BJ (cell line): ENCODE measurements around the gene ARID1A. TPM values are rescaled to one million over a fixed set of nuclear protein-coding genes. Genes with fewer than 3 reads are reported as not detected.

Experiments used
- CTCF ChIA-PET: fragments of 350-600 bp; formaldehyde crosslinking; extraction: SDS; loops from one replicate; lab custom pipeline; 2021; ENCODE audit warnings: antibody characterized with exemption, inconsistent platforms; lab: Yijun Ruan, JAX
- POLR2A ChIA-PET: fragments of 300-600 bp; sonication (Branson Sonifier 250); formaldehyde crosslinking; extraction: SDS; loops from one replicate; lab custom pipeline; 2021; ENCODE audit warnings: antibody characterized with exemption; lab: Charles Lee
- DNase-seq: peaks from one replicate; pipeline ENCODE4 v3.0.0-alpha.2; 2011; ENCODE audit warnings: low read depth
- H3K27me3 ChIP-seq: 2 replicates; pipeline ENCODE4 v1.6.0; 2011; ENCODE audit warnings: low read length; ENCODE audit not compliant: control insufficient read depth, insufficient read depth
- H3K36me3 ChIP-seq: 2 replicates; pipeline ENCODE4 v1.5.1; 2011; ENCODE audit warnings: low read length; ENCODE audit not compliant: control insufficient read depth, insufficient read depth
- H3K4me3 ChIP-seq: 2 replicates; pipeline ENCODE4 v1.5.1; 2011; ENCODE audit warnings: low read depth, mild to moderate bottlenecking, control low read depth, low read length
- polyA plus RNA-seq: library from polyadenylated mRNA; depleted of rRNA; stranded (reverse); fragments of >200 nt; gene quantifications from 2 replicates; pipeline ENCODE4 v1.2.3, GENCODE V29; 2011
- TF ChIP-seq, protein P1 (sequence below): IDR thresholded peaks from 2 replicates; pipeline ENCODE4 v1.5.1; 2011; ENCODE audit warnings: low read depth, mild to moderate bottlenecking, control low read depth, inconsistent platforms, low read length, moderate library complexity; ENCODE audit not compliant: insufficient read depth

ARID1A gene
- polyA plus RNA-seq, 1 experiment, result 16.0 TPM

DNA sequence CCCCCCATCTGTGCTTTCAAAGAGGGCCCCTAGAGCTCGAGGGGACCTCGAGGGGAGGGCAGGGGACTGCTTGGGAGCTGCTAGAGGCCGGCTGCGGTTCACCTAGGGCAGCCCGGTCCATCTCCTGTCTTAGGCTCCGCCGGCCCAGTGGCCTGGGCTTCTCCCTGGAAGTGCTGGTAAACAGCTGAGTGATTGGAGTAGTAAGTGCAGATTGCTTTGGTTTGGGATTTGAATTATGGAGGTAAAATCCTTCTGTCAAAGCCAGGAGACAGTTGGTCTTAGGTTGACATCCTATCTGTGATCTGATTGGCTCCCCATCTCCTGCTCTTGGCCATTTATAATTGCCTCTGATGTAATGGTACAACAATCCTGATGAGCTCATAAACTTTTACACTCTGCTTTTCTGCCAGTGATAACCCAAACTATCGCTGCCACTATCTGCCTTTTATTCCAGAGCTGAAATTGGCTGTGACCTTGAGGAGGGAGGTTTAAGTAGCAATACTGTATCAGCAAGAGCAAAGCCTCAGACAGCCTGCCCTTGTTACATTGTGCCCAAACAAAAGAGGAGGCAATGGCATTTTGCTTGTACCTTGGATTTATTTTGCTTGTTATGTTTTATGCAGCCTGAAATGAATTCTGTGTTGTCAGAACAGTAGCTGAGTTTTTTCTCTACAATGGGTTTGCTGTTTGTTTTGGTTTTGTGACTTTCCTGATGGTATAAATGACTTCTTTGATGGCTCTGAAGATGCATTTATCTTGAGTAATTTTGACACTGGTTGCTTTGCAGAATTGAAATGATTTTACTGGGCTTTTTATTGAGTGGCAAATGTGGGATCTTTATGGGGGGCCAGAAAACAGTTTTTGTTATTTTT, 2.4 kb downstream of the ARID1A start:
- TF ChIP-seq, protein P1, sequence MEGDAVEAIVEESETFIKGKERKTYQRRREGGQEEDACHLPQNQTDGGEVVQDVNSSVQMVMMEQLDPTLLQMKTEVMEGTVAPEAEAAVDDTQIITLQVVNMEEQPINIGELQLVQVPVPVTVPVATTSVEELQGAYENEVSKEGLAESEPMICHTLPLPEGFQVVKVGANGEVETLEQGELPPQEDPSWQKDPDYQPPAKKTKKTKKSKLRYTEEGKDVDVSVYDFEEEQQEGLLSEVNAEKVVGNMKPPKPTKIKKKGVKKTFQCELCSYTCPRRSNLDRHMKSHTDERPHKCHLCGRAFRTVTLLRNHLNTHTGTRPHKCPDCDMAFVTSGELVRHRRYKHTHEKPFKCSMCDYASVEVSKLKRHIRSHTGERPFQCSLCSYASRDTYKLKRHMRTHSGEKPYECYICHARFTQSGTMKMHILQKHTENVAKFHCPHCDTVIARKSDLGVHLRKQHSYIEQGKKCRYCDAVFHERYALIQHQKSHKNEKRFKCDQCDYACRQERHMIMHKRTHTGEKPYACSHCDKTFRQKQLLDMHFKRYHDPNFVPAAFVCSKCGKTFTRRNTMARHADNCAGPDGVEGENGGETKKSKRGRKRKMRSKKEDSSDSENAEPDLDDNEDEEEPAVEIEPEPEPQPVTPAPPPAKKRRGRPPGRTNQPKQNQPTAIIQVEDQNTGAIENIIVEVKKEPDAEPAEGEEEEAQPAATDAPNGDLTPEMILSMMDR, result no peak
- ChIA-PET CTCF (interaction anchor here (1.2 to 3.2 kb wide), 6 partner anchors 30 to 96 kb away, joined by 3 to 15 read pairs (median 4); no protein-coding TSS in a partner anchor), POLR2A (interaction anchor here (0.9 to 1.2 kb wide), 4 partner anchors 25 to 91 kb away, joined by 3 to 5 read pairs (median 4); no protein-coding TSS in a partner anchor)
- H3K36me3 ChIP-seq, result no peaks in the 10 kb centered on the region
- no peaks in the 10 kb centered on the region for H3K27me3 ChIP-seq
- DNase-seq, result peak; percentile 93
- peak overlapping the region; percentile 67 for H3K4me3 ChIP-seq

GRCh38 chr1:26700711-26701110, 4.9 kb downstream of the ARID1A start:
- Histone ChIP-seq H3K27me3 (no peaks in the 10 kb centered on the region), H3K4me3 (no peak overlapping the region), H3K36me3 (no peaks in the 10 kb centered on the region)
- TF ChIP-seq, protein P1, result no peak
- no peak for DNase-seq
- POLR2A ChIA-PET, result interaction anchor here (0.6 kb wide), 1 partner anchor 1736 kb away, joined by 4 read pairs; no protein-coding TSS in a partner anchor
- CTCF ChIA-PET, result interaction anchor here (1.5 to 2.5 kb wide), 2 partner anchors 8 to 89 kb away, joined by 5 to 12 read pairs; no protein-coding TSS in a partner anchor

GRCh38 chr1:26701266-26701994, 5.6 kb downstream of the ARID1A start:
- ChIA-PET CTCF (interaction anchor here (0.9 to 2.5 kb wide), 4 partner anchors 9 to 88 kb away, joined by 3 to 12 read pairs (median 5); no protein-coding TSS in a partner anchor), POLR2A (no interaction called here)
- Histone ChIP-seq H3K27me3 (no peaks in the 10 kb centered on the region), H3K4me3 (no peak overlapping the region), H3K36me3 (no peaks in the 10 kb centered on the region)
- no peak for DNase-seq
- TF ChIP-seq, protein P1, result no peak

GRCh38 chr1:26701995-26702679, 6.3 kb downstream of the ARID1A start:
- no peak for DNase-seq
- no peaks in the 10 kb centered on the region for H3K36me3 ChIP-seq
- H3K27me3 ChIP-seq, result no peaks in the 10 kb centered on the region
- ChIA-PET POLR2A (no interaction called here), CTCF (interaction anchor here (0.9 to 2.5 kb wide), 3 partner anchors 21 to 88 kb away, joined by 3 to 12 read pairs (median 5); no protein-coding TSS in a partner anchor)
- H3K4me3 ChIP-seq, result no peak overlapping the region
- TF ChIP-seq, protein P1, result no peak
